GM19468 (cell line): Measurements from ENCODE around the gene KCNQ2.
"Not testable (repeated sequence)": the region's sequence is repeated elsewhere in the genome, so short reads cannot be mapped to it uniquely, and the experiment has no call there.

Source experiments
- ATAC-seq: cut with Tn5 transposase; IDR thresholded peaks from one replicate; pipeline ENCODE4 v1.9.1; 2021; ENCODE audit warnings: mild to moderate bottlenecking, moderate library complexity, moderate number of reproducible peaks; ENCODE audit not compliant: unreplicated experiment; ENCODE audit errors: extremely low read depth

Gene KCNQ2

DNA sequence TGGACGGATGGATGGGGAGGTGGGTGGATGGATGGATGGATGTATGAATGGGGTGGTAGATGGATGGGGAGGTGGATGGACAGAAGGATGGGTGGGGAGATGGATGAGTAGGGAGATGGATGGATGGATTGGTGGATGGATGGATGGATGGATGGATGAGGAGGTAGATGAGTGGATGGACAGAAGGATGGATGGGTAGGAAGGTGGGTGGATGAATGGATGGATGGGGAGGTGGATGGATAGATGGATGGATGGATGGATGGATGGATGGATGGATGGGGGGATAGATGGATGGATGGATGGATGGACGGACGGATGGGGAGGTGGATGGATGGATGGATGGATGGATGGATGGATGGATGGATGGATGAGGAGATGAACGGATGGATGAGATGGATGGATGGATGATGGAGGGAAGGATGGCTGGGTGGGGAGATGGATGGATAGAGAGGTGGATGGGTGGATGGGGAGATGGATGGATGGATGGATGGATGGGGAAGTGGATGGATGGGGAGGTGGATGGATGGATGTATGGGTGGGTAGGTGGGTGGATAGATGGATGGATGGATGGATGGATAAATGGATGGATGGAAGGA is 19.3 kb upstream of the KCNQ2 start:
- ATAC-seq = no peak

DNA sequence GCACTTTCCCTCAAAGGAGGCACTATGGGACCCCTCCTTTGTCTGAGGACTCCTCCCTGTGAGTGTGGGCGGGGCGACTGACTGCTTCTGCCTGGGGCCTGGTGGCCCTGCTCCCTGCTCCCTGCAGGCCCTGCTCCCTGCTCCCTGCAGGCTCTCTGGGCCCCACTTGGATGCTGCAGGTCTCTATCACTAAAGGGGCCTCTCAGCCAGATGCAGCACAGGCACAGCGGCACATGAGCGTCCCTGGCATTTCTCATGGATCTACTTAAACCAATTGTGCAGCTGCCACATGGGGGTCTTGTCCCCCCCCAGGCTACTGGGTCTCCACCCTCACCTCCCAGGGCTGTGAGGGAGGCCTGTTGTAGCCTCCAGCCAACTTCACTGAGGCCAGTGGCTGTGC is 18.6 kb upstream of the KCNQ2 start:
- ATAC-seq = no peak

DNA sequence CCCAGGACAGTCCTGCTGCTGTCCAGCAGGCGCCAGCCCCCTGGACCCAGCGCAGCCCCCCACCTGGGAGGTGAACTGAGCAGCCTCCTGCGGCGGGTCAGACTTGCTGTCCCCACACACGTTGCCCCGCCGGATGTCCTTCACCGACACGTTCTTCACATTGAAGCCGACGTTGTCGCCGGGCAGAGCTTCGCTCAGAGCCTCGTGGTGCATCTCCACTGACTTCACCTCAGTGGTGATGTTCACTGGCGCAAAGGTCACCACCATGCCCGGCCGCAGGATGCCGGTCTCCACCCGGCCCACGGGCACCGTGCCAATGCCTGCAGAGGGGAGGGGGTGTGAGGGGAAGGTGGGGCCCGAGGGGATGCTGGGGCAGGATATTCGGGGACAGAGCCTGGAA is 18.0 kb upstream of the KCNQ2 start:
- no peak for ATAC-seq

DNA sequence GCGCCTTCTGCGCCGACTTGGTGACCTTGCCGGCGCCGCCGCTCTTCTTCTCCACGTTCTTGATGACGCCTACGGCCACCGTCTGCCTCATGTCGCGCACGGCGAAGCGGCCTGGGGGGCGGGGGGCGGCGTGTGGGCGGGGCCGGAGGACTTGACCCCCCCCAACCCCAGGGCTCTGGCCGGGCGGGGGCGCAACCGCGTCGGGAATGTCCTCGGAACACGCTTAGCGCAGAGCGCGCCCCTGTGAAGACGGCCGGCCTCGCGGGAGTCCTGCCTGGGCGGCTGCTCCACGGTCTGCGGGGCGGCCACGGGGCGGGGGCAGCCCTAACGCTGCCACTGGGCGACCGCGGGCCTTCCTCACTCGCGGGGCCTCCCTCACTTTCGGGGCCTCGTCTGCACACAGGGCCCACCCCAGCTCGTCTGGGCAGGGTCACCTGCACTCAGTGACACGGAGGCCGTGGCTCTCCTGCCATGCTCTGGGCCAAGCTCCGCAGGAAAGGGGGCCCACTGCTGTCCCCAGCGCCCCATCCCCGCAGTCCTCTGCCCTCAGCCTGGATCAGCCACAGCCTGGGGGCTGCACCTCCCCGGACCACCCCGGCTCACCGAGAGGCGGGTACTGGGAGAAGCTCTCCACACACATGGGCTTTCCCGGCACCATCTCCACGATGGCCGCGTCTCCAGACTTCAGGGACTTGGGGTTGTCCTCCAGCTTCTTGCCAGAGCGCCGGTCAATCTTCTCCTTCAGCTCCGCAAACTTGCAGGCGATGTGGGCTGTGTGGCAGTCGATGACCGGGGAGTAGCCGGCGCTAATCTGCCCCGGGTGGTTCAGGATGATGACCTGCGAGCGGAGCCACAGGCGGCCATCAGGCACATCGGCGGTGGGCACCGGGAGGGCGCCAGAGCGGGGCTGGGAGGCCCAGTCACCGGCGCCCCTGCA is 16.1 kb upstream of the KCNQ2 start:
- no peak for ATAC-seq

DNA sequence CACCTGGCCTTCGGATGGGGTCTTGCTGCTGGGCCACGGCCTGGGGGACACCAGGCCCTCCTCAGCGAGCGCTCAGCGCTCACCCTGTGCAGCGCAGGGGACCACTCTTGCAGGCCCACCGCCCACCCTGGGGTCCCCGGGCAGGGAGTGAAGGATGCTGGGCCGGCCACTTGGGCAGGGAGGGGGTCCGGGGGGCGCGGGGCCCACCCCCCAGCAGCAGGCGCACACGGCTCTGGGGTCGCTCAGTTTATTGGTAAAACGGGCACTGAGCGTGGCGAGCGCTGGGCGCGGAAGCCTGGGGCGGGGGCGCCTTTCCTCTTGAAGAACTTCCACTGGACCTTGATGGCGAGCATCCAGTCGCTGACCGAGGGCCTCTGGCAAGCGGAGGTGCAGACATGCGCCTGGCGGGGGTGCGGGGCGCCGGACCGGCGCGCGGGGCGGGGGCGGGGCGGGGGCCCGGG is 15.4 kb upstream of the KCNQ2 start:
- no peak for ATAC-seq

DNA sequence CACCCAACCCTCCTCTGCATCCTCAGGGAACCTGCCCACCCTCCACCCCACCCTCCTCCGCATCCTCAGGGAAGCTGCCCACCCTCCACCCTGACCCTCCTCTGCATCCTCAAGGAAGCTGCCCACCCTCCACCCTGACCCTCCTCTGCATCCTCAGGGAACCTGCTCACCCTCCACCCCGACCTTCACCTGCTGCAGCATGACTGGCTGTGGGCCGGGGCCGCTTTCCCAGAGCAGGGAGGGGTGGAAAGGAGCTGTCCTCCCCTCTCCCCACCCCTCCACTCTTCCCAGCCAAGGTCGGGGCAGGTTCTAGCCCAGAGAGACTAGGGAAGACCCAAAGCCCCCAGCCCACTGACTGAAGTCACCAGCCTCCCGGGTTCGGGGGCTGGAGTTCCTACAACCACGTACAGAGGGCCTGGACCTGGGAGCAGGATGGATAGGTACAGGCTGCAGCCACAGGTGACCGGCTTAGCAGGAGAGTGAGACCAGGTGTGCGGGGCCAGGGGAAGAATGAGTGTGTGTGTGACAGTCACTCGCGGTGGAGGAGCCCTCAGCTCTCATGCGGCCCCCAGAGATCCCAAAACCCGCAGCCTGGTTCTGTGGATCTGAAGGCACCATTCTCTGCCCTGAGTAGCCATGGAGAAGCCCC is 14.8 kb upstream of the KCNQ2 start:
- no peak for ATAC-seq

DNA sequence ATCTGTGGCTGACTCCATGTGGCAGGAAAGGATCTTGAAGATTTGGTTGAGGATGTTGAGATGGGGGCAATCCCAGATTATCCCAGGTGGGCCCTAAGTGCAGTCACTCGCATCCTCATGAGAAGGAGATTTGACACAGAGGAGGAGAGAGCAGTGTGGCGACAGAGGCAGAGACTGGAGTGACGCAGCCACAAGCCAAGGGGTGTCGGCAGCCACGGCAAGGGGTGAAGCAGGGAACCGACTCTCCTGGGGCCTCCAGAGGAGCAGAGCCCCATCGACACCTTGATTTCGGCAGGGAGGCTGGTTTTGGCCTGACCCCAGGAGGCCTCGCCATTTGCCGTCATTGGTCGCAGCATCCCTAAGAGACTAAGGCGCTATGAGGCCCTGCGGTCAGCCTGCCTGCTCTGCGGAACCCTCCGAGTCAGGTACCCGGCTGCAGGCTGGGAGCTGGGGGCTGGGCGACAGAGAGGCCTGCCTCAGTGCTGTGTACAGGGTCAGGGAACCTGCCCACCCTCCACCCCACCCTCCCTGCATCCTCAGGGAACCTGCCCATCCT is 13.9 kb upstream of the KCNQ2 start:
- no peak for ATAC-seq

DNA sequence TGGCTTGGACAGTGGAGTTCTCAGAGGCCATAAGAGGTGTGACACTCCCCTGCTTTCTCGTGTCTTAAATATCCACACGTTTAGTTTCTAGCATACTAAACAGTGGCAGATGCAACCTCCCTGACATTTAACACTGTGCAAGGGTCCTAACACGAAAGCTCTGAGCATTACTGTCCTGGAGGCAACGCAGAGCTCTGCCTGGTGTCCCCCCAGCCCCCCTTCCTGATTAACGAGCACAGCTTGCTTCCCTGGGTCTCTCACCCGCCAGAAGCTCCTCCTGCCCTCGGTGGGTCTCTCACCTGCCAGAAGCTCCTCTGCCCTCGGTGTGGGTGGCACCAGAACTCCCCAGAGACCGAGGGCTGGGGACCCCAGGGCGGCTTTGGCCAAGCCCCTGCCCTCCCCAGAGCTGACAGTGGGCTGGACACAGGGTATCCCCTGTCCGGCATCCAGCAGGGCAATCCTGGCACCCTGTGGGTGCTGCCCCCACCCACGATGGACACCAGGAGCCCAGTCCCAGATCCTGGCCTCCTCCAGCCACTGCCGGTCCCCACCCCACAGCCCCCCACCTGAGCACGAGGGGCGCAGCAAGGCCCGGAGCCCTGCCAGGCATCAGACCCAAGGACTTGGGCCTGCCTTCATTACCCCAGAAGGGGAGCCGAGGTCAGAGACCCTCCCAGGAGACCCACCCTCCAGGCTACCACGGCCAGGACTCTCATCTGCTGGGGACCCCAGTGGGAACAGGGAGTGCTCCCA is 12.4 kb upstream of the KCNQ2 start:
- ATAC-seq = no peak

DNA sequence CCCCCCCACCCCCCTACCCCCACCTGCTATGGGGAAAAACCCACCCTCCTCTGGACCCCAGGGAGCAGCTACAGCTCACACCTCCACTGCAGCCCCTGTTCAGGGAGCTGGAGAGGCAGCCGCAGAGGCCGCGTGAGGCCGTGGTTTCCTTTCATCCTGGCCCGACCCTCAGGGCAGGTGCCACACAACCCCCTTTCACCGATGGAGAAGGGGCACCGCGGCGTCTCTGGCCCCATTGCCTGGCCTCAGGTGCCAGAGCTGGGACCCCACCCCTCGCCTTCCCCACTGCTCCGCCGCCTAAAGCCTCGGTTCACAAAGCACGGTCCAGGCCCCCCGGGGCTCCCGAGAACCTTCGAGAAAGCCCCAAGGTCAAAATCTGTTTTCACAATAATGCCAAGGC is 11.8 kb upstream of the KCNQ2 start:
- no peak for ATAC-seq

DNA sequence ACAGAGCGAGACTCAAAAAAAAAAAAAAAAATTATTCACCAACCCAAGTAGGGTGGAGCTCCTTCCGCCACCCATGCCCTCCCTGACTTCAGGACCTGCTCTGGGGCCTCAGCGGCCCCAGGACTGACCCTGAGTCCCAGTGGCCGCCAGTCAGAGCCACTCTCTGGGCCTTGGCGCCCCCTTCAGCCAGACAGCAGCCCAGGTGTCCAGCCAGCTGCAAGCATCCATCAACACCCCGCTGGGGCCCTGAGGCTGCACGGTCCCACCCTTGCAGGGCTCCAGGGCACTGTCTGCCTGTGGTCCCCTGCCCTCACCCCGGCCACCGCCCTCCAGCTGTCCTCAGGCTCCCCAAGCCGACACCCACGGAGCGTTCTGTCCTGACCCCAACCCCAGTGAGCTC is 11.4 kb upstream of the KCNQ2 start:
- no peak for ATAC-seq

DNA sequence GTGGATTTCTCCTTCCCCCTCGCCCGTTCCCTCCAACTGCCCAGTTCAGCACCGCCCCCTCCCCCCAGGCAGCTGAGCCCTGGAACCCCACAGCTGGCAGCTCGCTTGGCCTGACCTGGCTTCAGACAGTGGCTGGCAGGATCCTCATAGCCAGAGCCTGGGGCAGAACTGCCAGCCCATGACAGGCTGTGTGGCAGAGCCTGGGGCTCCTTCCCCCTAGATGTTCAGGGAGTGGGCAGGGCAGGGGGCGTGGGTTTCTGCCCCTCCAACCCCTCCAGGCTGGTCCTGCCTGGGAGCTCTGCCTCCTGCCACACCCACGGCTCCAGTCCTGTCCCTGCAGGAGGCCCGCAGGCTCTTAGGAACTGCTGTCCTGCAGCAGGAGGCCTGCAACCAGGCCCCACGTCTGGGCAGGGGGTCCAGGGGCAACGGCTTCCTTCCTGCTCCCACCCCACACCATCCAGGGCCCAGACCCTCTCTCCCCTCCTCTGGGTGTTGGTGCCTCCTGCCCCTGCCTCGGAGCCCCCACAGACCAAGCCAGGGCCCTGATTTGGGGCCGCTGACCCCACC is 9.6 kb upstream of the KCNQ2 start:
- ATAC-seq = no peak

DNA sequence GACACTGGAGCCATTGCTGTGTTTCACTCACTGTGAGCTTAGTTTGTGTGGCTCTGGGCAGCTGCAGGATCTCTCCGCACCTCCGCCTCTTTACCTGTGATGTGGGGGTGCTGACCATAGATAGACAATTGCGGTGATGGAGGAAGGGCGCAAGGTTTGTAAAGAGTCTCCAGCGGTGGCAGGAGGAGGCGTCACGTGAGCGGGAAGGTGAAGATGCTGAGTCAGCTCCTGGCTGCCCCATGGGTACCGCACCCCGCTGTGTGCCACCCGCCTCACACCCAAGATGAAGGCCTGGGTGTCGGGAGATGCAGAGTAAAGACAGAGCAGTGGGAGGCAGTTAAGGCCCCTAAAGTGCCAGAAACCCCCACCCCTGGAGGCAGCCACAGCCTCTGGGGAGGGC is 9.0 kb upstream of the KCNQ2 start:
- ATAC-seq = no peak

DNA sequence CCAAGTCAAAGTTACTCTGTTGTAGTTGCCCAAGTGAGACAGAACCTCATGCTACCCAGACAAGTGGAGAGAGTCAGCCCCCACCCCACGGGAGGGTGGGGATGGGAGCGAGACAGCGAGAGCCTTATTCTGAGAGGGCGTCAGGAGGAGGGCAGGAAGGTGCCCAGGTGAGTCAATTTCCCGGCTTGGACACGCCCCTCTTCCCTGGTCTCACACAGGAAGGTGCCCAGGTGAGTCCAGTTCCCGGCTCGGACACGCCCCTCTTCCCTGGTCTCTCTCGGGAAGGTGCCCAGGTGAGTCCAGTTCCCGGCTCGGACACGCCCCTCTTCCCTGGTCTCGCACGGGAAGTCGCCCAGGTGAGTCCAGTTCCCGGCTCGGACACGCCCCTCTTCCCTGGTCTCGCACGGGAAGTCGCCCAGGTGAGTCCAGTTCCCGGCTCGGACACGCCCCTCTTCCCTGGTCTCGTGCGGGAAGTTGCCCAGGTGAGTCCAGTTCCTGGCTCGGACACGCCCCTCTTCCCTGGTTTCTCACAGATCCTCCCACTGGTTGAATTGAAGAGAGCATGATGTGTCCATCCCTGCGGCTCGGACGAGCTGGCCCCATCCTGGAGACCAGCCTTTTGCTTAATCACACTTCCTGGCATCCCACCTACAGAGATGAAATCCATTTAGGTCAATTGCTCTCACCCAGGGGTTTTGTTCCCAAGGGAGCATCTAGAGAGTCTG is 7.4 kb upstream of the KCNQ2 start:
- not testable (repeated sequence) for ATAC-seq

DNA sequence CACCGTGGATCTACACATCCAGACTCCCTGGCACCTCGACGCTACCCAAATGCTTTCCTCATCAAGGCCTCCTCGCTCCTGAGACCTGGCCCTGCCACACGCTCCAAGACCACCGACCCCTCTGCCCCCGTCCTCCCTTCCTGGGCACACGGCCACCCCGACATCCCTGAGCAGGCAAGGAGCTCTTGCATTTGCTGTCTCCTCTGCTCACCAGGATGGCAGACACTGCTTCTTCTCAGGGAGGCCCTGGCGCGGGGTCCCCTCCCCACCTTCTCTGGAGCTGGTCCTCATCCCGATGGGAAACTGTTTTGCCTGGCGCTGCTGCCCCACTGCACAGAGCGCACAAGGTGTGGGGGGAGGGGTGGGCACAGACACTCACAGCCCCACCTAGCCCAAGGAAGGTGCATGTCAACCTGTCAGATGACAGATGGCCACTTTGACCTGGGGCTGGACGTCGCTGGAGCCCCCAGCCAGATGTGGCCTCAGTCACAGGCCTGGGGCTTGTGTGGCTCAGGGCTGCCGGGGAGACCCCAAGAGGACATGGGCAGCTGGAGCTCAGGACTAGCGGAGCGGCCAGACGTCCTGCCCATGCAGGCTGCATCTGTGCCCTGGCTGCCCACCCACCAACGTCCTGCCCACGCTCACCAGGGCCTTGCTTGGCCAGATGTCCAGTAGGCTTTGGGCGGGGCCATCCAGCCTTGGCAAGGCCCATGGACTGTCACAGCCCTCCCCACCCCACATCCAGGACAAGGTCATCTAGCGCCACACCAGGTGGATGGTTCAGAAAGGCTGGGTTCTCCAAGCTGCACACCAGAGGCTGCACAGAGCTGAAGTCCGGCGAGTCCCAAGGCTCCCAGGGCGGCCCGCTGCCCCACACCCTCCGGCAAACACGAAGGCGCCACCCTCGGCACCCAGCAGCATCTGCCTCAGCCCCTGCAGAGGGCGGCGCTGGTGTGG is 6.2 kb upstream of the KCNQ2 start:
- ATAC-seq = no peak

DNA sequence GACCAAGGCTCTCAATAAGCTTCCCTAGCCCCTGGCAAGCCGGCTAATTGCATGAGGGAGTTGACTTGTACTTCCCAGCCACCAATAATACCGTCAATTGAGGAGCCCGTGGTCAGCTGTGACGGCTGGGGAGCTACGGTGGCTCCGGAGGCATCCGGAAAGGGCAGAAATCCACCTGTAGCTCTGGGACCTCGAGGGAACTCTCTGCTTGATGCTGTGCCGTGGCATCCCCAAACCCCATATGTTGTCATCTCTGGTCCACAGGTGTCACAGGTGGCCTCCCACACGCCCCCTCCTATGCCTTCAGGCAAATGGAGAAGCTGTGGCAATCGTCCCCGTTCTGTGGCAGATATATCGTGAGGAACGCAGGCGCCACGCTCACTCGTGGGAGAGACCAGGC is 5.5 kb upstream of the KCNQ2 start:
- no peak for ATAC-seq

DNA sequence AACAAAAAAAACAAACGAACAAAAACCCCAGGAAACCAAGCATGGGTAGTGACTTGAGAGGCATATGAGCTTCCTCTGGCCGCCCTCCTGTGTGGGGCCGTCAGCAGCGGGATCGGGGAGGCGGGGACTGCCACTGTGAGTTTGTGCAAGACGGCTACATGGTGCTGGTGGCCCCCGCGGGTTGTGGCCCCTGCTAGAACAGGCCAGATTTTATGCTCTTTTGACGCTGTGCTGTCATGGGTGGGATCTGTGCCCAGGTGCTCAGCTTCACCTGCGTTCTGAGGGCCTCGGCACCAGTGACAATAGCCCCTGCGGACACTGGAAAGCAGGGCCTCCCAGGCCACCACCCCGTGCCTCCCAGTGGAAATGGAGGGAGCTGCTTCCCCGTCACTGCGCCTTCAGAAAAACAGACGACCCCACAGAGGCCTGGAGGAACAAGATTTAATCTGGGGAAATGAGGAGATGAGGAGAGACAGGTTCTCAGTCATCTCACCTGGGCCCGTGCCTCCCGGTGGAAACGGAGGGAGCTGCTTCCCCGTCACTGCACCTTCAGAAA is 4.7 kb upstream of the KCNQ2 start:
- no peak for ATAC-seq

DNA sequence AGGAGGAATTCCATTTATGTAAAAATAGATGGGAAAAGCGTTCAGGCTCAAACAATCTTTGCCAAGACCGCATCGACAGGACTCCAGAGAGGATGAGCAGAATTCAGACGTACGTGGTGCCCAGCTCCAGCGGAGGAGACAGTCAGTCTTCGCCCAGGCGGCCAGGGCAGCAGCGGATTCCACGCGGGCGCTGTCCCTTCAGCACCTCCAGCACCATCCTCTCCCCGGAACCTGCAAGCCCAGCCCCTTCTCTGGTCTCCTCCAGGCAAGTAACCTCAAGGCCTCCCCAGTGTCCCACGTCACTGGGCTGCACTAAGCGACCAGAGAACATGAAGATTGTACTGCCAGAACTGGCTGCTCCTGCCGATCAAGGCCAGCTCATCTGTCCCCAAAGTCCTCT is 2.8 kb upstream of the KCNQ2 start:
- ATAC-seq = no peak
